Stomach (tissue), 4 donors: Measurements from ENCODE around the gene RIMBP2.

ENCODE experiments used
- EP300 ChIP-seq: sonication (generic); formaldehyde crosslinking; IDR thresholded peaks from one replicate; pipeline ENCODE4 v1.6.1; 2017; ENCODE audit warnings: antibody characterized with exemption
- POLR2A ChIP-seq, 4 donors: fragments of 450-650 bp; IDR thresholded peaks; one replicate each; pipeline ENCODE4 v1.6.1; 2016; ENCODE audit warnings: antibody characterized with exemption in 4 of 4, control low read depth in 2 of 4, mild to moderate bottlenecking in 1 of 4, moderate library complexity in 1 of 4
- POLR2AphosphoS5 ChIP-seq, 3 donors: sonication (generic); formaldehyde crosslinking; IDR thresholded peaks; one replicate each; pipeline ENCODE4 v1.6.1; 2016; ENCODE audit warnings: antibody characterized with exemption in 3 of 3
- TF ChIP-seq, protein P1 (sequence below), 7 experiments: fragments of 450-650 bp in 4 of 7; fragments of 200-600 bp in 3 of 7; sonication (generic) in 3 of 7; IDR thresholded peaks; one replicate each; pipeline ENCODE4 v1.5.1; 2016 to 2019; ENCODE audit warnings: antibody characterized with exemption in 7 of 7, control low read depth in 2 of 7, mild to moderate bottlenecking in 1 of 7

DNA sequence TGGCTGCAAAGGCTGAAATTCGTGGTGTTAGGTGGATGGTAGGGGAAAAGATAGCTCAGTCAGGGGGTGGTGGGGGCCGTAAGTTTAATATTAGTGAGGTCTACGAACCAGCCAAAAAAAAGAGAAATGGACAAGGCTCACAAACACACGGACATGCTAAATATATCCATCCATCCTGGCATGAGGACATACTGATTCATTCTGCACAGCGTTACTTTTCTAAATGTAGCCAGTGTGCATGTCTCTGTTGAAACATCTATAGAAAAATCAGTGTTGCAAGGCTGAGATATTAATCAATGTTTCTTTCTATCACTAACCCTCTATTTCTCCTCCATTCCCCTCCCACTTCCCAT, 227.8 kb downstream of the RIMBP2 start:
- TF ChIP-seq, protein P1, sequence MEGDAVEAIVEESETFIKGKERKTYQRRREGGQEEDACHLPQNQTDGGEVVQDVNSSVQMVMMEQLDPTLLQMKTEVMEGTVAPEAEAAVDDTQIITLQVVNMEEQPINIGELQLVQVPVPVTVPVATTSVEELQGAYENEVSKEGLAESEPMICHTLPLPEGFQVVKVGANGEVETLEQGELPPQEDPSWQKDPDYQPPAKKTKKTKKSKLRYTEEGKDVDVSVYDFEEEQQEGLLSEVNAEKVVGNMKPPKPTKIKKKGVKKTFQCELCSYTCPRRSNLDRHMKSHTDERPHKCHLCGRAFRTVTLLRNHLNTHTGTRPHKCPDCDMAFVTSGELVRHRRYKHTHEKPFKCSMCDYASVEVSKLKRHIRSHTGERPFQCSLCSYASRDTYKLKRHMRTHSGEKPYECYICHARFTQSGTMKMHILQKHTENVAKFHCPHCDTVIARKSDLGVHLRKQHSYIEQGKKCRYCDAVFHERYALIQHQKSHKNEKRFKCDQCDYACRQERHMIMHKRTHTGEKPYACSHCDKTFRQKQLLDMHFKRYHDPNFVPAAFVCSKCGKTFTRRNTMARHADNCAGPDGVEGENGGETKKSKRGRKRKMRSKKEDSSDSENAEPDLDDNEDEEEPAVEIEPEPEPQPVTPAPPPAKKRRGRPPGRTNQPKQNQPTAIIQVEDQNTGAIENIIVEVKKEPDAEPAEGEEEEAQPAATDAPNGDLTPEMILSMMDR (IDR thresholded peaks at IDR 0.05), result no peak
- TF ChIP-seq POLR2A (IDR thresholded peaks at IDR 0.05) (no peak), EP300 (no peak), POLR2AphosphoS5 (IDR thresholded peaks at IDR 0.05) (no peak)
